ENCODE results near the gene CRNKL1.
"Not testable (repeated sequence)": the region's sequence is repeated elsewhere in the genome, so short reads cannot be mapped to it uniquely, and the experiment has no call there.

The CRNKL1 gene

GRCh38 chr20:20010639-20011500 is 41.4 kb downstream of the CRNKL1 start:
- DNase-seq (ENCODE audit: low spot score), result no peak

GRCh38 chr20:20009784-20010253 is 42.4 kb downstream of the CRNKL1 start:
- DNase-seq (ENCODE audit: low spot score), result no peak

GRCh38 chr20:20005342-20005741 is 46.9 kb downstream of the CRNKL1 start:
- DNase-seq (ENCODE audit: low spot score), result no peak

- DNase-seq (ENCODE audit: low spot score), result not testable (repeated sequence)
Observed at GRCh38 chr20:20003955-20004322, 48.3 kb downstream of the CRNKL1 start.

- DNase-seq (ENCODE audit: low spot score), result no peak
Observed at GRCh38 chr20:20003031-20003954, 49.0 kb downstream of the CRNKL1 start.

GRCh38 chr20:20002101-20002998 is 49.9 kb downstream of the CRNKL1 start:
- DNase-seq (ENCODE audit: low spot score), result no peak

- no peak for DNase-seq (ENCODE audit: low spot score)
Observed at GRCh38 chr20:20000211-20000968, 51.9 kb downstream of the CRNKL1 start.

- DNase-seq (ENCODE audit: low spot score), result no peak
Observed at GRCh38 chr20:19998990-19999705, 53.1 kb downstream of the CRNKL1 start.

GRCh38 chr20:19996917-19997316 is 55.3 kb downstream of the CRNKL1 start:
- DNase-seq (ENCODE audit: low spot score), result no peak

- no peak for DNase-seq (ENCODE audit: low spot score)
Observed at GRCh38 chr20:19996222-19996621, 56.0 kb downstream of the CRNKL1 start.

GRCh38 chr20:19995220-19995863 is 56.9 kb downstream of the CRNKL1 start:
- DNase-seq (ENCODE audit: low spot score), result peak; percentile 30

GRCh38 chr20:19993958-19994669 is 58.2 kb downstream of the CRNKL1 start:
- DNase-seq (ENCODE audit: low spot score), result no peak

GRCh38 chr20:19992996-19993908 is 59.0 kb downstream of the CRNKL1 start:
- DNase-seq (ENCODE audit: low spot score), result no peak

GRCh38 chr20:19991854-19992253 is 60.4 kb downstream of the CRNKL1 start:
- no peak for DNase-seq (ENCODE audit: low spot score)

GRCh38 chr20:19991308-19991707 is 61.0 kb downstream of the CRNKL1 start:
- DNase-seq (ENCODE audit: low spot score), result no peak

- DNase-seq (ENCODE audit: low spot score), result no peak
Observed at GRCh38 chr20:19990850-19991249, 61.4 kb downstream of the CRNKL1 start.

GRCh38 chr20:19987046-19987445 is 65.2 kb downstream of the CRNKL1 start:
- DNase-seq (ENCODE audit: low spot score), result no peak

GRCh38 chr20:19986419-19986818 is 65.8 kb downstream of the CRNKL1 start:
- DNase-seq (ENCODE audit: low spot score), result no peak
